HFFc6 (cell line): ENCODE results near the gene C6orf89. TPM values are rescaled to one million over a fixed set of nuclear protein-coding genes. Genes with fewer than 3 reads are reported as not detected.

ENCODE experiments used
- DNase-seq: peaks from one replicate; pipeline ENCODE4 v3.0.0-alpha.2; 2018
- H3K27ac Mint-ChIP-seq: 2 replicates; pipeline ENCODE4 v1.8.0; 2020; ENCODE audit warnings: mild to moderate bottlenecking, mixed read lengths
- H3K27me3 Mint-ChIP-seq: 2 replicates; pipeline ENCODE4 v1.8.0; 2021; ENCODE audit warnings: mild to moderate bottlenecking, moderate library complexity, mixed read lengths; ENCODE audit not compliant: insufficient read depth
- H3K36me3 Mint-ChIP-seq: 2 replicates; pipeline ENCODE4 v1.8.0; 2021; ENCODE audit warnings: low read depth, mixed read lengths
- H3K4me1 Mint-ChIP-seq: 2 replicates; pipeline ENCODE4 v1.8.0; 2020; ENCODE audit warnings: low read depth, mixed read lengths
- H3K4me3 Mint-ChIP-seq: 2 replicates; pipeline ENCODE4 v1.8.0; 2020; ENCODE audit warnings: mild to moderate bottlenecking, moderate library complexity, mixed read lengths
- H3K9me3 Mint-ChIP-seq: 2 replicates; pipeline ENCODE4 v1.8.0; 2020; ENCODE audit warnings: mild to moderate bottlenecking, mixed read lengths
- CTCF ChIP-seq: fragments of 200-600 bp; sonication (generic); IDR thresholded peaks from 2 replicates; pipeline ENCODE4 v1.5.0; 2021; ENCODE audit warnings: antibody characterized with exemption, mild to moderate bottlenecking
- long read RNA-seq: library from polyadenylated mRNA; unstranded; transcript quantifications from one replicate; pipeline ENCODE4 v2.0.0, GENCODE V29; 2019
- total RNA-seq, 6 experiments: library from RNA; stranded (reverse); fragmentation: NEBNext Ultra II Directional; extraction: Animal tissue kit (Norgen Biotek cat#: 25700); gene quantifications; 2 replicates in 1 of 6; 3 replicates in 5 of 6; pipeline ENCODE4 v1.2.3, GENCODE V29; 2021

Gene C6orf89
- 10 to 100 TPM; 71.3 to 89.2 (median 80.8) TPM for total RNA-seq
- long read RNA-seq, full-length matches to known transcripts, result 80 of 110 reads
- long read RNA-seq, partial matches to known transcripts, result 12 of 110 reads
- long read RNA-seq, other reads (novel, unspliced or antisense), result 18 of 110 reads

- H3K27ac Mint-ChIP-seq, result peak within 1 kb of the TSS; percentile 95
Measured at GRCh38 chr6:36885461-36886401, at the start of gene C6orf89. Gene C6orf89 (plus strand): TSS chr6:36885952. CDS start chr6:36899445, 13,493 bp downstream.

GRCh38 chr6:36836111-36837021 is 49.4 kb upstream of the C6orf89 start:
- Mint-ChIP-seq H3K4me1 (peaks cover 7% of the 10 kb centered on the region), H3K27me3 (peaks cover 26% of the 10 kb centered on the region), H3K27ac (no peak overlapping the region), H3K9me3 (no peaks in the 10 kb centered on the region), H3K36me3 (no peaks in the 10 kb centered on the region), H3K4me3 (no peak overlapping the region)
- no peak for DNase-seq
- 0 out of 2 replicates have a peak, but pooled peaks have one; percentile 18 for TF ChIP-seq CTCF

More at GRCh38 chr6:36885461-36886401, at the start of gene C6orf89:
- peak; percentile 95 for DNase-seq
- H3K4me1 Mint-ChIP-seq, result peaks cover 33% of the 10 kb centered on the region
- no peaks in the 10 kb centered on the region; the same call in 1 of the 2 replicates for H3K27me3 Mint-ChIP-seq
- no peaks in the 10 kb centered on the region for H3K9me3 Mint-ChIP-seq
- peak; percentile 91 for TF ChIP-seq CTCF
- peak within 1 kb of the TSS; percentile 98 for H3K4me3 Mint-ChIP-seq
- no peaks in the 10 kb centered on the region; the same call in 1 of the 2 replicates for H3K36me3 Mint-ChIP-seq

- DNase-seq, result no peak
- no peaks in the 10 kb centered on the region for H3K9me3 Mint-ChIP-seq
- H3K27me3 Mint-ChIP-seq, result peaks cover 26% of the 10 kb centered on the region
- TF ChIP-seq CTCF, result no peak
- no peak overlapping the region for H3K27ac Mint-ChIP-seq
- H3K4me1 Mint-ChIP-seq, result peaks cover 7% of the 10 kb centered on the region
- H3K4me3 Mint-ChIP-seq, result no peak overlapping the region
- no peaks in the 10 kb centered on the region for H3K36me3 Mint-ChIP-seq
Measured at GRCh38 chr6:36837022-36837339, 48.8 kb upstream of the C6orf89 start.

GRCh38 chr6:36837686-36838085 is 48.1 kb upstream of the C6orf89 start:
- Mint-ChIP-seq H3K4me3 (no peak overlapping the region), H3K36me3 (no peaks in the 10 kb centered on the region), H3K9me3 (no peaks in the 10 kb centered on the region), H3K27ac (no peak overlapping the region), H3K4me1 (peaks cover 7% of the 10 kb centered on the region), H3K27me3 (peaks cover 26% of the 10 kb centered on the region)
- no peak for DNase-seq
- TF ChIP-seq CTCF, result no peak
